Right lobe of liver (tissue), 6 donors: ENCODE data around the gene CTSA. TPM values are rescaled to one million over a fixed set of nuclear protein-coding genes. Genes with fewer than 3 reads are reported as not detected.

Experiments
- ATAC-seq, 4 donors: fragments of 200-7000 bp; cut with Tn5 transposase; one replicate each; pipeline ENCODE4 v1.9.1; 2020; ENCODE audit warnings: mild to moderate bottlenecking in 4 of 4, moderate library complexity in 4 of 4
- DNase-seq, 3 donors: peaks; one replicate each; pipeline ENCODE4 v3.0.0-alpha.2; 2020
- H3K27ac ChIP-seq, 3 donors: fragments of 200-600 bp; one replicate each; pipeline ENCODE4 v1.8.0; 2022
- H3K27me3 ChIP-seq, 2 donors: fragments of 200-600 bp; one replicate each; pipeline ENCODE4 v1.8.0; 2022
- H3K36me3 ChIP-seq, 4 donors: fragments of 200-600 bp; sonication (generic) in 1 of 4; one replicate each; pipeline versions ENCODE4 v1.5.1 to v1.8.0; 2017 to 2022; ENCODE audit warnings: control low read depth in 1 of 4
- H3K4me1 ChIP-seq, 4 donors: fragments of 200-600 bp; sonication (generic) in 1 of 4; one replicate each; pipeline versions ENCODE4 v1.5.1 to v1.8.0; 2017 to 2022; ENCODE audit warnings: control low read depth in 1 of 4
- H3K4me3 ChIP-seq, 3 donors: fragments of 200-600 bp; one replicate each; pipeline ENCODE4 v1.8.0; 2022
- H3K9me3 ChIP-seq, 4 donors: fragments of 200-600 bp; sonication (generic) in 1 of 4; one replicate each; pipeline versions ENCODE4 v1.5.1 to v1.8.0; 2017 to 2022; ENCODE audit warnings: control low read depth in 1 of 4
- CTCF ChIP-seq, 4 donors: fragments of 200-600 bp in 3 of 4; fragments of 450-650 bp in 1 of 4; IDR thresholded peaks; one replicate each; pipeline versions ENCODE4 v1.5.1 to v1.8.0; 2016 to 2022; ENCODE audit warnings: antibody characterized with exemption in 4 of 4, mild to moderate bottlenecking in 2 of 4
- POLR2A ChIP-seq: fragments of 450-650 bp; IDR thresholded peaks from one replicate; pipeline ENCODE4 v1.6.1; 2017; ENCODE audit warnings: antibody characterized with exemption, mild to moderate bottlenecking
- WGBS: methylation state at CpG from one replicate; pipeline ENCODE4 v1.1.6; 2018; ENCODE audit warnings: low coverage, low lambda C conversion rate; ENCODE audit not compliant: insufficient coverage; ENCODE audit errors: missing lambda C conversion rate; 5-methylcytosine and 5-hydroxymethylcytosine counted together
- intact Hi-C, 2 donors: fragments of 100-400 bp; cut with DNase I; formaldehyde crosslinking; loops; one replicate each; pipeline versions ENCODE4 v1.11.2 to v1.14.1; 2022
- long read RNA-seq: library from polyadenylated mRNA; unstranded; transcript quantifications from one replicate; pipeline ENCODE4 v2.0.0, GENCODE V29; 2019
- total RNA-seq, 6 experiments: library from RNA; depleted of rRNA in 2 of 6; stranded (reverse); fragments of >200 nt in 2 of 6; fragmentation: NEBNext Ultra II Directional in 3 of 6; extraction: Animal tissue kit (Norgen Biotek cat#: 25700) in 3 of 6; gene quantifications; one replicate each; pipeline versions ENCODE4 v1.1.0 to v1.2.4, GENCODE V29; 2016 to 2023
- donor health status: DM: no; HTN: yes; CAD: no.
- donor health status: DM: no; HTN: no; CAD: no.
- donor health status: DM: no; HTN: no; CAD: no.
- donor health status: DM: no; HTN: yes; CAD: no.
- donor health status: DM: no; HTN: yes; CAD: no.

Gene CTSA
- total RNA-seq = 100 to 1,000 TPM in 3 of 6 experiments, 10 to 100 TPM in 3; 54.4 to 194 (median 134) TPM
- long read RNA-seq, transcript CTSA-203 (14 exons, 1,972 nt) = minor isoform, 5 of 38 reads
- long read RNA-seq, transcript CTSA-204 (15 exons, 2,149 nt) = major isoform, 29 of 38 reads
- long read RNA-seq, partial matches to known transcripts = 3 of 38 reads
- long read RNA-seq, other reads (novel, unspliced or antisense) = 0 of 38 reads

- H3K4me3 ChIP-seq = peak within 1 kb of the TSS; percentile 75 to 93 (median 77)
- H3K36me3 ChIP-seq = peaks cover 0 to 29% (median 12%) of the 10 kb centered on the region in 4 donors
- H3K4me1 ChIP-seq = peaks cover 0 to 38% (median 6%) of the 10 kb centered on the region in 4 donors
- no peaks in the 10 kb centered on the region for H3K9me3 ChIP-seq
- TF ChIP-seq CTCF (IDR thresholded peaks at IDR 0.05) = peak in 1 of 4 donors; percentile 15
- peak; percentile 80 for TF ChIP-seq POLR2A
- DNase-seq (peak; percentile 95 to 97 (median 97)), ATAC-seq (peak; percentile 82 to 89 (median 84))
- H3K27me3 ChIP-seq = no peaks in the 10 kb centered on the region
- intact Hi-C loops = loop anchor here in 1 of 2 donors (10.0 kb wide), 1 partner anchor 54 kb away; no protein-coding TSS in a partner anchor
- peak within 1 kb of the TSS; percentile 75 to 82 (median 81) for H3K27ac ChIP-seq
- 3% methylated on average over 5 of the region's 78 CpGs for WGBS
These were observed at the start of gene CTSA, which contains the start of gene NEURL2 for GRCh38 chr20:45890985-45891983. Gene CTSA, plus strand, starts transcription at chr20:45891335. Its CDS starts 234 bp downstream, at chr20:45891569. Gene NEURL2, minus strand, starts transcription at chr20:45891208. Its CDS starts 217 bp downstream, at chr20:45890991.

GRCh38 chr20:45841407-45842129, 49.6 kb upstream of the CTSA start:
- no peak overlapping the region for H3K27ac ChIP-seq
- DNase-seq (no peak), ATAC-seq (peak in 1 of 4 donors; percentile 5)
- H3K9me3 ChIP-seq = no peaks in the 10 kb centered on the region
- TF ChIP-seq POLR2A = no peak
- TF ChIP-seq CTCF (IDR thresholded peaks at IDR 0.05) = no peak
- no peak overlapping the region for H3K4me3 ChIP-seq
- H3K27me3 ChIP-seq = no peaks in the 10 kb centered on the region
- no CpG with 5 or more reads among the region's 10 CpGs for WGBS
- no peaks in the 10 kb centered on the region for H3K4me1 ChIP-seq
- peaks cover 0 to 45% (median 12%) of the 10 kb centered on the region in 4 donors for H3K36me3 ChIP-seq
- intact Hi-C loops = no loop called here

GRCh38 chr20:45842169-45842812, 48.8 kb upstream of the CTSA start:
- H3K4me1 ChIP-seq = no peaks in the 10 kb centered on the region
- peaks cover 0 to 53% (median 14%) of the 10 kb centered on the region in 4 donors for H3K36me3 ChIP-seq
- intact Hi-C loops = no loop called here
- no peaks in the 10 kb centered on the region for H3K9me3 ChIP-seq
- no peak overlapping the region for H3K4me3 ChIP-seq
- whole genome bisulfite sequencing = 33% methylated on average over 1 of the region's 5 CpGs
- DNase-seq (no peak), ATAC-seq (peak in 3 of 4 donors; percentile 12 to 33 (median 24))
- TF ChIP-seq POLR2A (no peak), CTCF (IDR thresholded peaks at IDR 0.05) (no peak)
- no peak overlapping the region for H3K27ac ChIP-seq
- H3K27me3 ChIP-seq = no peaks in the 10 kb centered on the region

- H3K4me3 ChIP-seq = no peak overlapping the region
- no peak overlapping the region for H3K27ac ChIP-seq
- TF ChIP-seq CTCF (IDR thresholded peaks at IDR 0.05) (no peak), POLR2A (no peak)
- H3K9me3 ChIP-seq = no peaks in the 10 kb centered on the region
- H3K36me3 ChIP-seq = peaks cover 0 to 62% (median 15%) of the 10 kb centered on the region in 4 donors
- H3K4me1 ChIP-seq = no peaks in the 10 kb centered on the region
- no peaks in the 10 kb centered on the region for H3K27me3 ChIP-seq
- 67% methylated on average over 3 of the region's 14 CpGs for WGBS
- intact Hi-C loops = no loop called here
- DNase-seq (no peak), ATAC-seq (peak in 1 of 4 donors; percentile 12)
These were observed 47.6 kb upstream of the CTSA start for GRCh38 chr20:45843506-45843905.
